ENCODE measurements around the gene IL1F10. TPM values are rescaled to one million over a fixed set of nuclear protein-coding genes. Genes with fewer than 3 reads are reported as not detected.

The IL1F10 gene
- total RNA-seq, 1 donor from 2014 or later, result not detected

DNA sequence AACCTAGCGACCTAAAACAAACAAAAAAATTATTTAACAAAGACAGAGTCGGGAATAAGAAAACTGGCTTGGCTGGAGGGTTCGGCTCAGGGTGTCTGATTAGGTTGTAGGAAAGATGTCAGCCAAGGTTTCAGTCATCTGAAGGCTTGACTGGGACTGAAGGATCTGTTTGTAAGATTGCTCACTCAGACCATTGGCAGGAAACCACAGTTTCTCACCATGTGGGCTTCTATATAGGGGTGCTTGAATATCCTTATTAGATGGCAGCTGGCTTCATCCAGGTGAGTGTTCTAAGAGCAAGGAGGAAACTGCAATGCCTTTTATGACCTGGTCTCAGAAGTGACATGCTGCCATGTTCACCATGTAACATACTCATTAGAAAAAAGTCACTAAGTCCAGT is 14.1 kb upstream of the IL1F10 start:
- Histone ChIP-seq H3K27me3 (ENCODE audit: control insufficient read depth, insufficient read depth, low read length) (no peaks in the 10 kb centered on the region), H3K36me3 (ENCODE audit: control insufficient read depth, insufficient read depth, low read length) (no peaks in the 10 kb centered on the region), H3K4me3 (ENCODE audit: low read depth, low read length) (no peak overlapping the region)
- DNase-seq (ENCODE audit: low read depth), result no peak
- FAIRE-seq, result no peak
- TF ChIP-seq, protein P1, sequence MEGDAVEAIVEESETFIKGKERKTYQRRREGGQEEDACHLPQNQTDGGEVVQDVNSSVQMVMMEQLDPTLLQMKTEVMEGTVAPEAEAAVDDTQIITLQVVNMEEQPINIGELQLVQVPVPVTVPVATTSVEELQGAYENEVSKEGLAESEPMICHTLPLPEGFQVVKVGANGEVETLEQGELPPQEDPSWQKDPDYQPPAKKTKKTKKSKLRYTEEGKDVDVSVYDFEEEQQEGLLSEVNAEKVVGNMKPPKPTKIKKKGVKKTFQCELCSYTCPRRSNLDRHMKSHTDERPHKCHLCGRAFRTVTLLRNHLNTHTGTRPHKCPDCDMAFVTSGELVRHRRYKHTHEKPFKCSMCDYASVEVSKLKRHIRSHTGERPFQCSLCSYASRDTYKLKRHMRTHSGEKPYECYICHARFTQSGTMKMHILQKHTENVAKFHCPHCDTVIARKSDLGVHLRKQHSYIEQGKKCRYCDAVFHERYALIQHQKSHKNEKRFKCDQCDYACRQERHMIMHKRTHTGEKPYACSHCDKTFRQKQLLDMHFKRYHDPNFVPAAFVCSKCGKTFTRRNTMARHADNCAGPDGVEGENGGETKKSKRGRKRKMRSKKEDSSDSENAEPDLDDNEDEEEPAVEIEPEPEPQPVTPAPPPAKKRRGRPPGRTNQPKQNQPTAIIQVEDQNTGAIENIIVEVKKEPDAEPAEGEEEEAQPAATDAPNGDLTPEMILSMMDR (IDR thresholded peaks at IDR 0.05; ENCODE audit: insufficient read depth, low read length, severe bottlenecking), result no peak

DNA sequence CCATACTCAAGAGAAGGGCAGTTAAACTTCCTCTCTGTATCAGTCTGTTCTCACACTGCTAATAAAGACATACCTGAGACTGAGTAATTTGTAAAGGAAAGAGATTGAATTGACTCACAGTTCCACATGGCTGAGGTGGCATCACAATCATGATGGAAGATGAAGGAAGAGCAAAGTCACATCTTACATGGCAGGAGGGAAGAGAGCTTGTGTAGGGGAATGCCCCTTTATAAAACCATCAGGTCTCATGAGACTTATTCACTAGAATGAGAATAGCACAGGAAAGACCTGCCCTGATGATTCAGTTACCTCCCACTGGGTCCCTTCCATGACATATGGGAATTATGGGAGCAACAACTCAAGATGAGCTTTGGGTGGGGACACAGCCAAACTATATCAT is 13.7 kb upstream of the IL1F10 start:
- Histone ChIP-seq H3K4me3 (ENCODE audit: low read depth, low read length) (no peak overlapping the region), H3K27me3 (ENCODE audit: control insufficient read depth, insufficient read depth, low read length) (no peaks in the 10 kb centered on the region), H3K36me3 (ENCODE audit: control insufficient read depth, insufficient read depth, low read length) (no peaks in the 10 kb centered on the region)
- DNase-seq (ENCODE audit: low read depth), result peak; percentile 35
- TF ChIP-seq, protein P1 (IDR thresholded peaks at IDR 0.05; ENCODE audit: insufficient read depth, low read length, severe bottlenecking), result no peak
- no peak for FAIRE-seq

DNA sequence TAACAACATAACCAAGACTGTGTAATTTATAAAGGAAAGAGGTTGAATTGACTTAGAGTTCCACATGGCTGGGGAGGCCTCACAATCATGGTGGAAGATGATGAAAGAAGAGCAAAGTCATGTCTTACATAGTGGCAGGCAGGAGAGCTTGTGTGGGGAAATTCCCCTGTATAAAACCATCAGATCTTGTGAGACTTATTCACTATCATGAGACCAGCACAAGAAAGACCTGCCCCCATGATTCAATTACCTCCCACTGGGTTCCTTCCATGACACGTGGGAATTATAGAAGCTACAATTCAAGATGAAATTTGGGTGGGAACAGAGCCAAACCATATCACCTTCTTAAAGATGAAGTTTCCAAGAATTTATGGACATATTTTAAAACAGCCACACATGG is 11.2 kb upstream of the IL1F10 start:
- Histone ChIP-seq H3K27me3 (ENCODE audit: control insufficient read depth, insufficient read depth, low read length) (no peaks in the 10 kb centered on the region), H3K4me3 (ENCODE audit: low read depth, low read length) (no peak overlapping the region), H3K36me3 (ENCODE audit: control insufficient read depth, insufficient read depth, low read length) (no peaks in the 10 kb centered on the region)
- TF ChIP-seq, protein P1 (IDR thresholded peaks at IDR 0.05; ENCODE audit: insufficient read depth, low read length, severe bottlenecking), result no peak
- no peak for DNase-seq (ENCODE audit: low read depth)
- FAIRE-seq, result no peak

DNA sequence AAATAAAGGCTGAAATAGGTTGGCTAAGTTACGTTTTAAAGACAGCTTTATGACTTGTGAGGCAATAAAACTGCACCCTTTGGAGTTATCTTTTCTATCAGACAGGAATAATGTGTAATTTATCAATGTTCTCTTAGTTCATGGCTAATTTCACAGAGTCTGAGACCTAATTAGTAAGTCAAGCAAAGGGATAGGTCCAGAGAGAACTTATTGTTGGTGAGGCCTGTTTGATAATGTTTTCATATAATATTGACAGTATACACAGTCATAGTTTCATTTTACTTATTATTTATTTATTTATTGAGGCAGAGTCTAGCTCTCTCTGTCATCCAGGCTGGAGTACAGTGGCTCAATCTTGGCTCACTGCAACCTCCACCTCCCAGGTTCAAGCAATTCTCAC is 10.7 kb upstream of the IL1F10 start:
- Histone ChIP-seq H3K36me3 (ENCODE audit: control insufficient read depth, insufficient read depth, low read length) (no peaks in the 10 kb centered on the region), H3K4me3 (ENCODE audit: low read depth, low read length) (no peak overlapping the region), H3K27me3 (ENCODE audit: control insufficient read depth, insufficient read depth, low read length) (no peaks in the 10 kb centered on the region)
- DNase-seq (ENCODE audit: low read depth) (no peak), FAIRE-seq (no peak)
- TF ChIP-seq, protein P1 (IDR thresholded peaks at IDR 0.05; ENCODE audit: insufficient read depth, low read length, severe bottlenecking), result no peak

DNA sequence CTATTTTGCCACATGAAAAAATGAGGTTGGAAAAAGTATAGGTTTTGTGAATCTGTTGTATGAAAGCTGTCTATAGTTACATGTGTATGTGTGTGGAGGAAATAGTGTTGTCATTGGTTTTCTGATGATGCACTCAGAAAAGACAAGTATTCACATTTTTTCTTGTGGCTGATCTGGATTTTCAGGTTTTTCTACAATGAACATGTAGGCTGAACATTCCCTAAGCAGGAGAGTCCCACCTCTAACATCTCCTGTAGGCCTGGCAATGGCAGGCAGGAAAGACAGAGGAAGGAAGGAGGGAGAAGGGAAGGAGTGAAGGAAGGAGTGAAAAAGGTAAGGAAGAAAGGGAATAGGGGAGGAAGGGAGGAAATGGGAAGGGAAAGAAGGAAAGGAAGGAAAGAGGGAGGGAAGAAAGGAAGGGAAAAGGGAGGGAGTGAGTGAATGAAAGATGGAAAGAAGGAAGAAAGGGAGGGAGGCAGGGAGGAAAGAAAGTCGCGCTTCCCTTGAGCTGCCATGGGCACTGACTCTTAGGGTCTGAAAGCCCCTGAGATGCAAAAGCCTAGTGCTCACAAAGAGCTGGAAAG is 9.3 kb upstream of the IL1F10 start:
- TF ChIP-seq, protein P1 (IDR thresholded peaks at IDR 0.05; ENCODE audit: insufficient read depth, low read length, severe bottlenecking), result no peak

More for the DNA sequence above, 9.3 kb upstream of the IL1F10 start:
- Histone ChIP-seq H3K4me3 (ENCODE audit: low read depth, low read length) (no peak overlapping the region), H3K27me3 (ENCODE audit: control insufficient read depth, insufficient read depth, low read length) (no peaks in the 10 kb centered on the region), H3K36me3 (ENCODE audit: control insufficient read depth, insufficient read depth, low read length) (no peaks in the 10 kb centered on the region)
- DNase-seq (ENCODE audit: low read depth) (peak; percentile 79), FAIRE-seq (no peak)
